CD4-positive, alpha-beta T cell treated with Interleukin-17A for 4 hours (primary cell): ENCODE data around the gene MLH1.

Experiments used
- DNase-seq: peaks from one replicate; pipeline ENCODE4 v3.0.0-alpha.2; 2020; ENCODE audit warnings: mixed read lengths

Gene MLH1

DNA sequence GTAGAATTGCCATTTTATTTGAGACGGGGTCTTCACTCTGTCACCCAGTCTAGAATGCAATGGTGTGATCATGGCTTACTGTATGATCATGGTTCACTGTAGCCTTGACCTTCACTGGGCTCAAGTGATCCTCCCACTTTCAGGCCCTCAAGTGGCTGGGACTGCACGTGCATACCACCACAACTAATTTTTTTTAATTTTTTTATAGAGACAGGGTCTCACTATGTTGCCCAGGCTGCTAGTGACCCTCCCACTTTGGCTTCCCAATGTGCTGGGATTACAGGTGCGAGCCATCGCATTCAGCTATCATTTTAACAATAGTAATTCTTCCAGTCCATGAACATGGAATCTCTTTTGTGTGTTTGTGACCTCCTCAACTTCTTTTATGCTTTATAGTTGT lies 12.3 kb upstream of the MLH1 start:
- no peak for DNase-seq

DNA sequence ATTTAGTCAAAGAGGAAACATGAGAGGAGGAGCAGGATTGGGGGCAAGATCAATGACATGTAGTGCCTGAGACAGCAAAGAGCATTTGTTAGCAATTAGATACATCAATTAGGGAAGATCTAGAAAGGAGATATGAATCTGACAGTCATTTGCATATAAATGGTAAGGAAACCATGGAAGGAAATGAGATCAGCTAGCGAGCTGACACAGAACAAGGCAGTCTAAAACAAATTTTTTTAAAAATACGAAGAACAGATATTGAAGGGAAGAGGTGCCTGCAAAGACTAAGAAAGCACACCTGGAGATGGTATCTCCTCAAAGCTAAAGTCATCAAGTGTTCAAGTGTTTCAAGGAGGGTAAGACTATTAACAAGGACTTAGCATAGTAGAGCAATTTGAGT lies 5.0 kb upstream of the MLH1 start:
- no peak for DNase-seq

DNA sequence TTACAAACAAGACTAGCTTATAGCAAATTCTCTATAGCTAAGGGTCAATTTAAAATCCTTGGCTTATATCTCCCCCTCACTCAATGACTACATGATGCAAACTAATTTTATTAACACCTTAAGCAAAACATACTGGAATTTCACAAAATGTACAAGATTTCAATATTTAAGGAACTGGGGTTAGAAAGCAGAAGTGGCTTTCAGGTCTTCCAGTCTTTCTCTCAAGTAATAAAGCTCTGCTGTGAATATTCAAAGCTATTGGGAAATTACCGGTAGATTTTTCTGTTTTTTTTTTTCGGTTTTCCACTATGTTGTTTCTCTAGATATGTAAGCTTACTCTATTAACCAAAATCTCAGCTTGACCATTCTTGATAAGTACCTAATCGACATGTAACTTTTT lies 4.3 kb upstream of the MLH1 start:
- DNase-seq, result no peak

DNA sequence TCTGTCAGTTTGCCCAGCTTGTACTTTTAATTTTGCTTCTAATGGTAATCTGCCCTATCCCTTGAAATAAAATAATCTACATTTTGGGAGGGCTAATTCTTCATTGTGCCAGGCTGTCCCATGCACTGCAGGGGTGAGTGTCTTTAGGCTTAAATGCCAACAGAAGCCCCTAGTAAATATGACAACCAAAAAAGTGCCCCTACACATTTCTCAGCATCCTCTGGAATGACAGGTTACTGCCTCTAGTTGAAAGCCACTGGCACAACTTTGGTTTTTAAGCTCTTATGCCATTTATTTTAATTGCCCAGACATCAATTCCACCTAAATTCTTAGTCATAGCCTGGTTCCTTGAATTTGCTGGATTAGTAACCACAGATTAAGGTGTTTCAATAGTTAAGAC lies 3.8 kb upstream of the MLH1 start:
- no peak for DNase-seq

DNA sequence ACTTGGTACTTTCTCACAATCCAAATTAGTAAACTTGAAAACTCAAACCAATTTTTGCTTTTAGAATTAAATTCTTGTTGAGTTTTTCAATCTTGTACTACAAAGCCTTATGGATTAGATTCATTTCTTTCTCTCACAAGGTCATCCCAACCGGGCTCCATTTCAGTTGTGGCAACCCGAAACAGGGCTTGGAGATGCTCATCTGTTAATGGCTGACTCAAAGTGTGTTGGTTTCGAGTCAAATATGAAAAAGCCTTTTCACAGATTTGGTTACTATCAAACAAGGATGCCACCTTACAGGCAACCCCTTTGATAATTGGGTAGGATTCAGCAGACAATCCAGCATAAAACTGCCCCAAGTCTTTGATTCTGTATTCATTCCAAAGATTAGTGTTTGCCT lies 2.2 kb upstream of the MLH1 start:
- DNase-seq, result no peak

DNA sequence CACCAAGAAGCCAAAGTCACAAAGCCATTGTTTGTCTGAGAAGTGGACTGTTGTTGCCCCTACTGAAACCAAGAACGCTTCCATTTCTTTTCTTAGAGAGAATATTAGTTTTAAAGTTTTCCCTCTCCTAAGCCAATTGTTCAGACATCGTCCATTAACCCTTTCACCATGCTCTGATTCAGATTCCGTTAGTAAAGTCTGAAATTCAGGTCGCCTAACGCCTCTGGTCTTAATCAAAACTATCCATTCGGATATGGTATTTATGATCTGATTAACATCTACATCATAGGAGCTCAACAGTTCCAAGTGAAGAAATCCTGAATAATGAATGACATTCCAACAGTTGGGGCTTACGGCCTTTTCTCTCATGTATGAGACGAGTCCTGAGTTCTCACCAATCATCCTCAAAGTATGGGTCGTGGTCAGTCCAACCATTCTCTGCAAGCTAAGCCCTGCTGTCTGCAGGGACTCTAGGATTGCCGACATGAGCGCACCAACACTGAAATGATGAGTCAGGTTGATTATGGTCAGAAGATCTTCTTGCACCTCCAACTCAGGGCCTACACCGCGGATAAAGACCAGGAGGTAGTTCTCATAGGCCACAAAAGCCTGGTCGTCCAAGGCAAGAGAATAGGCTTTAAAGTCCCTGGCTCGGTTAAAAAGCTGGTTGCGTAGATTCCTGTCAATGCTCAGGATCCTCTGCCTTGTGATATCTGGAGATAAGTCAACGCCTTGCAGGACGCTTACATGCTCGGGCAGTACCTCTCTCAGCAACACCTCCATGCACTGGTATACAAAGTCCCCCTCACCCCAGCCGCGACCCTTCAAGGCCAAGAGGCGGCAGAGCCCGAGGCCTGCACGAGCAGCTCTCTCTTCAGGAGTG lies 1.2 kb upstream of the MLH1 start:
- DNase-seq, result peak; percentile 28

- DNase-seq, result no peak
These were observed 452 bp upstream of the MLH1 start, which contains the start of gene EPM2AIP1 for GRCh38 chr3:36992806-36993325. Gene EPM2AIP1, minus strand, starts transcription at chr3:36993131. Its CDS starts 54 bp downstream, at chr3:36993077.

- DNase-seq, result no peak
These were observed 21.3 kb downstream of the MLH1 start for GRCh38 chr3:37014620-37015019.

GRCh38 chr3:37015642-37016041 lies 22.3 kb downstream of the MLH1 start:
- DNase-seq, result no peak

DNA sequence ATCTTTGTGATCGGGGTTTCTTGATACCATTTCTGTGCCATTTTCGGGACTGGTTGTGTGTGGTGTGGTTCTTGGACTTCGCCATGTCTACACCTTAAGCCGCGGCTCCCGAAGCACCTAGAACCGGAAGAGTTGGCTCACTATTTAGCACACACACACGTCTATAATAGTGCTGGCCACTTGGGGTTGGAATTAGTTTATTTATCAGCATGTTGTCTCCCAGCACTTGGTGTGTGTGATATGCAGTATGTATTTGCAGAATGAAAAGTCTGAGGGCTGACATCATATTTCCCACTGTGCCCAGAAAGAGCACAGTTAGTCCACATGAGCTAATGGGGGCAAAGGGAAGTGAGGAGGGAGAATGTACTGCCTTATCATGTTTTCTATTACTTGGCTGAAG lies 23.6 kb downstream of the MLH1 start:
- DNase-seq, result no peak

DNA sequence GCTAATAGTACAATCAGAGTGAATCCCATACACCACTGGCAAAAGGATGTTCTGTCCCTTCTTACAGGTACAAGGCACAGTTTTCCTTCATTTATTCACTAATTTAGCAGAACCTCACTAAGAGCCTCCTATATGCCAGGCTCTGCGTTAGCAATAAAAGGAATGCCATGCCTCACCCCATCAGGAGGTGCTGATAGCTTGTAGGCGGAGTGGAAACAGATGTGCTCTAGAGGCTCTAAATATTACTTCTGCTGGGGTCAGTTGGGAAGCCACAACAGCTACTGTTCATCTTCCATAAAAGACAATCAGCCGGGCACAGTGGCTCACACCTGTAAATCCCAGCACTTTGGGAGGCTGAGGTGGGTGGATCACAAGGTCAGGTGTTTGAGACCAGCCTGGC lies 24.4 kb downstream of the MLH1 start:
- DNase-seq, result no peak

- DNase-seq, result no peak
These were observed 30.8 kb downstream of the MLH1 start for GRCh38 chr3:37024092-37024491.

DNA sequence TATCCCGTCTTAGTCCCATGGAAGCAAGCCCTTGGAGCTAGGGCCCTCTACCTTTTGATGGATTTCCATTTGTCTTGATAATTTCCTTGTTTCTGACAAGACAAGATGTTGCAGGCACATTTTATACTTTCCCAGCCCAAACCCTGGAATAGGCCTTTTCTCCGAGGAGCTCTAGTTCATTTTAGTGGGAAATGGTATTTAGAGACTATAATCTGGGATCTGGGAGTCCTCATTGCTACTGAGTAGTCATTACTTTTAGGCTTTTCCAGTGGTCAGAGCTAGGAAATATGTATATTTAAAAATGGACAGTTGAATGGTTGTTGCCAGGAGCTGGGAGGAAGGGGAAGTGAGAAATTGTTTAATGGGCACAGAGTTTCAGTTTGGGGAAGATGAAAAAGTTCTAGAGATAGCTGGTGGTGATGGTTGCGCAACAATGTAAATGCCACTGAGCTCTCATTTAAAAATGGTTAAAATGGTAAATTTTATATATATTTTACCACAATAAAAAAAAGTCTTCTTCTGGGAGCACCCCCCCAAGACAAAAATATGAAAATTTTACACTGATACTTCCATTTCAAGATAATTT lies 31.6 kb downstream of the MLH1 start:
- no peak for DNase-seq

DNA sequence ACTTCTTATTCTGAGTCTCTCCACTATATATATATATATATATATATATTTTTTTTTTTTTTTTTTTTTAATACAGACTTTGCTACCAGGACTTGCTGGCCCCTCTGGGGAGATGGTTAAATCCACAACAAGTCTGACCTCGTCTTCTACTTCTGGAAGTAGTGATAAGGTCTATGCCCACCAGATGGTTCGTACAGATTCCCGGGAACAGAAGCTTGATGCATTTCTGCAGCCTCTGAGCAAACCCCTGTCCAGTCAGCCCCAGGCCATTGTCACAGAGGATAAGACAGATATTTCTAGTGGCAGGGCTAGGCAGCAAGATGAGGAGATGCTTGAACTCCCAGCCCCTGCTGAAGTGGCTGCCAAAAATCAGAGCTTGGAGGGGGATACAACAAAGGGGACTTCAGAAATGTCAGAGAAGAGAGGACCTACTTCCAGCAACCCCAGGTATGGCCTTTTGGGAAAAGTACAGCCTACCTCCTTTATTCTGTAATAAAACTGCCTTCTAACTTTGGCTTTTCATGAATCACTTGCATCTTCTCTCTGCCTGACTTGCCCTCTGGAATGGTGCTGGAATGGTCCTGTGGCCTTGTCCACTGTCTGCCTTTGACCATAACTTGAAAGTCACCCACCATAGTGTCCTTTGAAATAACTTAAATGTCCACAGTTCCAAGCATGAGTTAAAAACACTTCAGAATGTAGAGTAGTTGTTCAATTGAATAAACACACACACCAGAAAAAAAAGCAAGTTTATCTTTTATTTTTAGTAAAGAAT lies 32.4 kb downstream of the MLH1 start:
- DNase-seq, result no peak

GRCh38 chr3:37026851-37027250 lies 33.5 kb downstream of the MLH1 start:
- no peak for DNase-seq

DNA sequence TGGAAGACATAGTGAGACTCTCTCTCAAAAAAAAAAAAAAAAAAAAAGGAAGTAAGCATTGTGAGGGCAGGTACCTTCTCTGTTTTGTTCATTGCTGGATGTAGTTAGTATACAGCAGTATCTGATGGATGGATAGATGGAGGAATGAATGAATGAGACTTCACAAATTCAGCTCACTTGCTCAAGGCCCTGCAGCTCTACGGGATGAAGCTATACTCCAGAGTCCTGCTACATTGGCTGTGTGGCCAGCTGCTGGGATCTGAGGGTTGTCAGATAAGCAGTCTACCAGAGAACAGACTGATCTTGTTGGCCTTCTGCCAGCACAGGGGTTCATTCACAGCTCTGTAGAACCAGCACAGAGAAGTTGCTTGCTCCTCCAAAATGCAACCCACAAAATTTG lies 35.0 kb downstream of the MLH1 start:
- no peak for DNase-seq

GRCh38 chr3:37029111-37029510 lies 35.8 kb downstream of the MLH1 start:
- no peak for DNase-seq

DNA sequence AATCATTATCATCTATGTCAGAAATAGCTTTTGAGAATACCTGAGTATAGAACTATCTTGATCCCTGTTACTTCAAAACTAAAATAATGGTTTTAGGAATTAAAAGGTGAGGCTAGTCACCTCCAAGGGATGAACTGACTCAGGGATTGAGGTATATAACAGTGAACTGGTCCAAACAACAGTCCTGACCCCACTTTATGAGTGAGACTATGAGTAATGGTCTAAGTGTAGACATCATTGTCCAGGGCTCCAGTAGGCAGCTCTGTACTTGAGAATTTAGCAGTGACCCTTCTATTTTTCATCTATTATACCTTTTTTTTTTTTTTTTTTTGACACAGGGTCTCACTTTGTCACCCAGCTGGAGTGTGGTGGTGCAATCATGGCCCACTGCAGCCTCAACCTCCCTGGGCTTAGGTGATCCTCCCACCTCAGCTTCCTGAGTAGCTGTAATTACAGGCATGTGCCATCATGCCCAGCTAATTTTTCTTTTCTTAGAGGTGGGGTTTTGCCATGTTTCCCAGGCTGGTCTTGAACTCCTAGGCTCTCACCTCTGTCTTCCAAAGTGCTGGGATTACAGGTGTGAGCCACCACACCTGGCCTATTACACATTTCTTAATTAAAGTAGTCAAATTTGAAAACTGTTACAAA lies 36.3 kb downstream of the MLH1 start:
- DNase-seq, result no peak

- DNase-seq, result no peak
These were observed 37.3 kb downstream of the MLH1 start for GRCh38 chr3:37030588-37030987.

- DNase-seq, result no peak
These were observed 37.9 kb downstream of the MLH1 start for GRCh38 chr3:37031096-37031682.

DNA sequence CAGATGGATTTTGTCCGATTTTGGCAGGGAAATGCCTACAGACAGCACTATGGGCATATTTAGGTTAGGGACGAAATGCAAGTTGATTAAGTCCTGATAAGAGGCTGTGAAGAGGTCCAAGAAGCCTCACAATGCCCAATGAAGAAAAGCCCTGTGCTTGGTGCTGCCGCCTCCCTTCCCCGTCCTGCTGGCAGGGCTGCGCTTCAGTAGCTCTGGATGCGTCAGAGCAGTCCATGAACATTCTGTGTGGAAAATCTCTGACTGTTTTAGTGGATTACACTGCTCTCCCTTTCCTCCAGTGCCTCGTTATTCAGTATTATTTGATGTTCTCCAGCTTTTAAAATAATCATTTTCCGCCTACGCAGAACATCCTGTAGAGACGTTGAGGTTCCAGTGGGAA lies 39.6 kb downstream of the MLH1 start:
- DNase-seq, result no peak

GRCh38 chr3:37037352-37037751 lies 44.0 kb downstream of the MLH1 start:
- DNase-seq, result no peak
